C4-2B (cell line): ENCODE data around the gene PPM1F.

Source experiments
- CTCF ChIP-seq: fragments of 450-650 bp; conservative IDR thresholded peaks from 2 replicates; pipeline ENCODE4 v1.5.1; 2017; ENCODE audit warnings: mild to moderate bottlenecking
- ZFX ChIP-seq: fragments of 450-650 bp; IDR thresholded peaks from 2 replicates; pipeline ENCODE4 v1.6.1; 2017

- TF ChIP-seq CTCF: no peak
- no peak for TF ChIP-seq ZFX
Observed at GRCh38 chr22:21970037-21970799, 17.6 kb upstream of the PPM1F start.
